Breast epithelium (tissue), 3 donors: Measurements from ENCODE around the gene ELL.

Experiments used
- CTCF ChIP-seq, 3 donors: fragments of 450-650 bp; IDR thresholded peaks; one replicate each; pipeline ENCODE4 v1.5.1; 2016 to 2017; ENCODE audit warnings: antibody characterized with exemption in 3 of 3, mild to moderate bottlenecking in 3 of 3, moderate library complexity in 3 of 3
- POLR2A ChIP-seq: fragments of 450-650 bp; IDR thresholded peaks from one replicate; pipeline ENCODE4 v1.6.1; 2016; ENCODE audit warnings: antibody characterized with exemption, mild to moderate bottlenecking, moderate library complexity
- POLR2AphosphoS5 ChIP-seq, 3 donors: sonication (generic); formaldehyde crosslinking; IDR thresholded peaks; one replicate each; pipeline ENCODE4 v1.6.1; 2017; ENCODE audit warnings: antibody characterized with exemption in 3 of 3

GRCh38 chr19:18533058-18533457 lies 11.2 kb upstream of the ELL start:
- TF ChIP-seq CTCF (IDR thresholded peaks at IDR 0.05), result no peak
- TF ChIP-seq POLR2A, result no peak
- TF ChIP-seq POLR2AphosphoS5 (IDR thresholded peaks at IDR 0.05), result no peak
